ENCODE results near the gene TNFRSF18.

Gene TNFRSF18

GRCh38 chr1:1227386-1227785, 21.0 kb upstream of the TNFRSF18 start:
- DNase-seq (ENCODE audit: low read depth), result no peak

GRCh38 chr1:1226566-1227362, 20.4 kb upstream of the TNFRSF18 start:
- no peak for DNase-seq (ENCODE audit: low read depth)

GRCh38 chr1:1225913-1226312, 19.5 kb upstream of the TNFRSF18 start:
- no peak for DNase-seq (ENCODE audit: low read depth)

GRCh38 chr1:1225238-1225845, 18.9 kb upstream of the TNFRSF18 start:
- no peak for DNase-seq (ENCODE audit: low read depth)

- DNase-seq (ENCODE audit: low read depth), result no peak
Measured at GRCh38 chr1:1223891-1224290, 17.5 kb upstream of the TNFRSF18 start.

- no peak for DNase-seq (ENCODE audit: low read depth)
Measured at GRCh38 chr1:1223321-1223720, 16.9 kb upstream of the TNFRSF18 start.

- DNase-seq (ENCODE audit: low read depth), result no peak
Measured at GRCh38 chr1:1222575-1223225, 16.3 kb upstream of the TNFRSF18 start.

- DNase-seq (ENCODE audit: low read depth), result no peak
Measured at GRCh38 chr1:1221887-1222574, 15.6 kb upstream of the TNFRSF18 start.

GRCh38 chr1:1220197-1220596, 13.8 kb upstream of the TNFRSF18 start:
- no peak for DNase-seq (ENCODE audit: low read depth)

GRCh38 chr1:1219341-1219740, 12.9 kb upstream of the TNFRSF18 start:
- no peak for DNase-seq (ENCODE audit: low read depth)

GRCh38 chr1:1218524-1219200, 12.3 kb upstream of the TNFRSF18 start:
- DNase-seq (ENCODE audit: low read depth), result no peak

- DNase-seq (ENCODE audit: low read depth), result no peak
Measured at GRCh38 chr1:1217621-1218523, 11.5 kb upstream of the TNFRSF18 start.

GRCh38 chr1:1216770-1217620, 10.6 kb upstream of the TNFRSF18 start:
- DNase-seq (ENCODE audit: low read depth), result no peak

- no peak for DNase-seq (ENCODE audit: low read depth)
Measured at GRCh38 chr1:1215881-1216605, 9.7 kb upstream of the TNFRSF18 start.

GRCh38 chr1:1215080-1215676, 8.8 kb upstream of the TNFRSF18 start:
- DNase-seq (ENCODE audit: low read depth), result no peak

GRCh38 chr1:1213345-1214265, 7.2 kb upstream of the TNFRSF18 start, which contains the start of gene TNFRSF4:
Gene TNFRSF4, minus strand, starts transcription at chr1:1214153. Its CDS starts 26 bp downstream, at chr1:1214127.
- no peak for DNase-seq (ENCODE audit: low read depth)

GRCh38 chr1:1212780-1213344, 6.5 kb upstream of the TNFRSF18 start:
- no peak for DNase-seq (ENCODE audit: low read depth)
